Gastrocnemius medialis (tissue), 4 donors: ENCODE data around the gene SLCO3A1. TPM values are rescaled to one million over a fixed set of nuclear protein-coding genes. Genes with fewer than 3 reads are reported as not detected.

Source experiments
- ATAC-seq, 2 donors: fragments of 150-250 bp; one replicate each; pipeline ENCODE4 v1.9.1; 2016
- DNase-seq, 2 donors: peaks; one replicate each; pipeline ENCODE4 v3.0.0-alpha.2; 2019
- H3K27ac ChIP-seq, 4 donors: fragments of 200-600 bp; sonication (generic); 1 replicate in 1 of 4; 2 replicates in 3 of 4; pipeline ENCODE4 v1.5.1; 2016 to 2018; ENCODE audit warnings: mild to moderate bottlenecking in 2 of 4, moderate library complexity in 1 of 4
- H3K27me3 ChIP-seq, 3 donors: fragments of 200-600 bp; sonication (generic) in 2 of 3; 1 replicate in 1 of 3; 2 replicates in 2 of 3; pipeline versions ENCODE4 v1.5.1 to v1.6.0; 2016 to 2019; ENCODE audit warnings: mild to moderate bottlenecking in 1 of 3, moderate library complexity in 1 of 3
- H3K36me3 ChIP-seq, 2 donors: fragments of 200-600 bp; sonication (generic) in 1 of 2; one replicate each; pipeline ENCODE4 v1.5.1; 2017 to 2018
- H3K4me1 ChIP-seq, 2 donors: fragments of 200-600 bp; sonication (generic) in 1 of 2; one replicate each; pipeline ENCODE4 v1.5.1; 2016 to 2017; ENCODE audit warnings: mild to moderate bottlenecking in 2 of 2
- H3K4me3 ChIP-seq, 4 donors: fragments of 200-600 bp; sonication (generic) in 3 of 4; 1 replicate in 1 of 4; 2 replicates in 3 of 4; pipeline ENCODE4 v1.5.1; 2016 to 2019; ENCODE audit warnings: mild to moderate bottlenecking in 2 of 4
- H3K9me3 ChIP-seq, 3 donors: fragments of 200-600 bp; sonication (generic) in 2 of 3; 1 replicate in 1 of 3; 2 replicates in 2 of 3; pipeline ENCODE4 v1.5.1; 2016 to 2019
- CTCF ChIP-seq, 5 experiments: fragments of 450-650 bp in 3 of 5; fragments of 200-600 bp in 2 of 5; sonication (generic) in 2 of 5; IDR thresholded peaks in 4 of 5; conservative IDR thresholded peaks in 1 of 5; 1 replicate in 4 of 5; 2 replicates in 1 of 5; pipeline ENCODE4 v1.5.1; 2016 to 2019; ENCODE audit warnings: antibody characterized with exemption in 5 of 5, mild to moderate bottlenecking in 3 of 5, moderate library complexity in 3 of 5
- POLR2A ChIP-seq, 2 donors: fragments of 450-650 bp; IDR thresholded peaks; one replicate each; pipeline ENCODE4 v1.6.1; 2017; ENCODE audit warnings: antibody characterized with exemption in 2 of 2, mild to moderate bottlenecking in 2 of 2, moderate library complexity in 2 of 2
- in situ Hi-C, 4 donors: fragments of 200-750 bp; cut with MboI; loops; one replicate each; pipeline versions ENCODE4 v1.15.0 to v1.8.0; 2017; ENCODE audit warnings: low sequenced_read_pairs in 4 of 4
- intact Hi-C: fragments of 100-400 bp; cut with DNase I; formaldehyde crosslinking; loops from one replicate; pipeline ENCODE4 v1.15.1; 2023; ENCODE audit warnings: low total_unique reads
- total RNA-seq, 4 donors: library from RNA; depleted of rRNA; stranded (reverse); fragments of >200 nt; gene quantifications; one replicate each; pipeline versions ENCODE4 v1.1.0 to v1.2.3, GENCODE V29; 2016

Gene SLCO3A1
- total RNA-seq, 4 donors from 2014 or later: 1.3 to 3.6 (median 3.0) TPM

DNA sequence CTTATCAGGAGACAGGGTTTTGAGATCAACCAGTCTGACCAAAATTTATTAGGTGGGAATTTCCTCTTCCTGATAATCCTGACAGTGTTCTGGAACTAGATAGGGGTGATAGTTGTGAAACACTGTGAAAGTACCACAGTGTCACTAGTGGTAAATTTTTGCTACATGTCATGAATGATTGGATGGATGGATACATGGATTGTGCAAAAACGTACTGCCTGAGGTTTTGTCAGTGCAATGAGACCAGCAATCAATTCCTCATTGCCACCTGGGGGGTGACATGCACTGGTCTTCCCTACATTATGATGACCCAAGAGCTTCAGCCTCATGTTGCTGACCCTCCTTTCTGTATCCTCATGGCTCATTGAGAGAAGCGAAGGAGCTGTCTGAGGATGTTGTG is 123.5 kb downstream of the SLCO3A1 start:
- no peaks in the 10 kb centered on the region for H3K36me3 ChIP-seq
- no peak overlapping the region for H3K4me3 ChIP-seq
- H3K27ac ChIP-seq: no peak overlapping the region
- intact Hi-C loops: no loop called here
- ATAC-seq (no peak), DNase-seq (no peak)
- no peaks in the 10 kb centered on the region for H3K9me3 ChIP-seq
- TF ChIP-seq POLR2A (IDR thresholded peaks at IDR 0.05) (no peak), CTCF (IDR thresholded peaks at IDR 0.05 in 4 of 5, conservative IDR thresholded peaks at IDR 0.05 in 1 of 5) (no peak)
- no peaks in the 10 kb centered on the region for H3K27me3 ChIP-seq
- in situ Hi-C loops: no loop called here
- H3K4me1 ChIP-seq: peaks cover 10 to 22% of the 10 kb centered on the region in 2 donors

DNA sequence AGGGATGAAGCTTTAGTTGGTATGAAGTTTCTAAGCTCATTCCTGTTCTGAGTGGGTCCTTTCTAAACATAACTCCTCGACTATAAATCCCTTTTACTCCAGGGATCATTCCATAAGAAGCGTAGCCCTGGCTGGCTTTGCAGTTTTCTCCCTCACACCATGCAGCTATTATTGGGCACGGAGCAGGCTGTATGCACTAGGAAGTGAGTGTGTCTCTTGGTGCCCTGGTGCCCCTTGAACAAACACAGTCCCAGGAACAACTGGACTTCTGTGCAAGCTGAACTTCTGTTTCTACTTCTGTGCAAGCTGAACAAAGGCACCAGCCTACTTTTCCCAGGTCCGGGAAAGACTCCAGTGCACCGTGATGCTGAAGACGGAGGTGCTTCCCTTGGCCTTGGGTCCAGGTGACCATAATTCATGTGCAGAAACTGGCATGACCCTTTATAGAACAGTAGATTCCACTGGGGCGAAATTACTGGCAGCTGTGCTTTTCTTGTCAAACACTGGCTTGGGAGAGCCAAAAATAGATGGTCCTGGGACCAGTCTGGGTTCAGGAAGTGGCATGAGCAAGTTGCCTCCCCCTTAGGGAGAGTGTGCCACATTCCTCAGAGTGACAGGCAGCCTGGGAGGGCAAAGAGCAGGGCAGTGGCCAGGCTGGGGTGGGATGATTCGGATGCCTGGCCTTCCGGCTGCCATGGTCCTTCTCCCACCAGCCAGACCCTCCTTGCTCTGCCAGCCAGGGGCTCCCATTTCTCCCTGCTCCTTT is 127.2 kb downstream of the SLCO3A1 start:
- Histone ChIP-seq H3K9me3 (no peaks in the 10 kb centered on the region), H3K27ac (no peak overlapping the region), H3K36me3 (no peaks in the 10 kb centered on the region), H3K4me1 (peaks cover 7 to 12% of the 10 kb centered on the region in 2 donors), H3K27me3 (no peaks in the 10 kb centered on the region), H3K4me3 (no peak overlapping the region)
- DNase-seq (no peak), ATAC-seq (no peak)
- TF ChIP-seq CTCF (IDR thresholded peaks at IDR 0.05 in 4 of 5, conservative IDR thresholded peaks at IDR 0.05 in 1 of 5): no peak
- no peak for TF ChIP-seq POLR2A (IDR thresholded peaks at IDR 0.05)
- in situ Hi-C loops (no loop called here), intact Hi-C loops (no loop called here)

- TF ChIP-seq POLR2A (IDR thresholded peaks at IDR 0.05) (no peak), CTCF (IDR thresholded peaks at IDR 0.05 in 4 of 5, conservative IDR thresholded peaks at IDR 0.05 in 1 of 5) (no peak)
- ATAC-seq (no peak), DNase-seq (no peak)
- H3K27ac ChIP-seq: no peak overlapping the region
- no peak overlapping the region for H3K4me3 ChIP-seq
- no peaks in the 10 kb centered on the region for H3K27me3 ChIP-seq
- peaks cover 5 to 8% of the 10 kb centered on the region in 2 donors for H3K4me1 ChIP-seq
- H3K36me3 ChIP-seq: no peaks in the 10 kb centered on the region
- in situ Hi-C loops (no loop called here), intact Hi-C loops (no loop called here)
- H3K9me3 ChIP-seq: no peaks in the 10 kb centered on the region
Observed at GRCh38 chr15:91981821-91982800, 128.6 kb downstream of the SLCO3A1 start.

DNA sequence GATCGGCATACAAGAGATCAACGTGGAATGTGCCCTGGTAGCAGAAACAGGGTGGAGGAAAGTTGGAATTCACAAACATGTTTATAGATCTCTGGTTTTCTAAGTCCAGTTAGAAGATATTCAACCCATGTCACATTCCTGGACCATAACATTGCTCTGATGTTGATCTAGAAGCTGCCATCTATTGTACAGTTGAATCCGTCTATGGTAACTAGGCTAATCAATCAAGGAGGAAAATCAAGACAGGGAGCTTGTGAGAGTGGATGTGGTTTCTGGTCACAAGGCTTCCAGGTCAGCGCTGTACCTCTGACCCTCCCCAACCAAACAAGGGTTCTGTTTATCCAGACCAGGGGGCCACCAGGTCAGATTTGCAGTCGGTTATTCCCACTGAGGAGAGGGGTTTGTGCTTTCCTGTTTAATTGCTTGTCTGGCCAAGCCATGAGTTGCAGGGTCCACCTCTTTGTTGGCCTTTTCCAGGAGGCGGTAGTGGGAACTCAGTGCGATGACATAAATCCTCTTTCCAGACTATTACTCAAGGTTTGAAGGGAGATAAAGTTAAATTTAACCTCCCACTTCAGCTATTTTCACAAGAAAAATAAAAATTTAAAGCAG is 130.3 kb downstream of the SLCO3A1 start:
- H3K4me3 ChIP-seq: no peak overlapping the region
- no peaks in the 10 kb centered on the region for H3K27me3 ChIP-seq
- H3K36me3 ChIP-seq: no peaks in the 10 kb centered on the region
- ATAC-seq (no peak), DNase-seq (no peak)
- in situ Hi-C loops: no loop called here
- H3K9me3 ChIP-seq: no peaks in the 10 kb centered on the region
- intact Hi-C loops: no loop called here
- no peak for TF ChIP-seq POLR2A (IDR thresholded peaks at IDR 0.05)
- no peak for TF ChIP-seq CTCF (IDR thresholded peaks at IDR 0.05 in 4 of 5, conservative IDR thresholded peaks at IDR 0.05 in 1 of 5)
- H3K4me1 ChIP-seq: peaks cover 5 to 8% of the 10 kb centered on the region in 2 donors
- H3K27ac ChIP-seq: no peak overlapping the region
